Measurements from ENCODE around the gene HPSE2.

Gene HPSE2

GRCh38 chr10:98624963-98625362, 610.7 kb downstream of the HPSE2 start:
- no peak overlapping the region for H3K4me3 ChIP-seq (ENCODE audit: insufficient read depth, low read length, poor library complexity, severe bottlenecking)
- H3F3A ChIP-seq (ENCODE audit: insufficient read depth): no peaks in the 10 kb centered on the region
- no peaks in the 10 kb centered on the region for H3K9me2 ChIP-seq (replicated peaks; ENCODE audit: insufficient read depth, low read length)
- TF ChIP-seq EZH2phosphoT487 (conservative IDR thresholded peaks at IDR 0.05; ENCODE audit: low read length): no peak
- TF ChIP-seq CTCF (IDR thresholded peaks at IDR 0.05; ENCODE audit: insufficient read depth, low read length, poor library complexity, severe bottlenecking): no peak
- H3K27ac ChIP-seq (ENCODE audit: low read depth, low read length): no peak overlapping the region
- H3K79me2 ChIP-seq (ENCODE audit: insufficient read depth, low read length): no peaks in the 10 kb centered on the region
- no peaks in the 10 kb centered on the region; the same call in 1 of the 2 replicates for H3K27me3 ChIP-seq (ENCODE audit: low read length)
- no peak overlapping the region for H2AFZ ChIP-seq (ENCODE audit: low read depth, low read length, severe bottlenecking)
- no peak overlapping the region for H3K4me2 ChIP-seq (ENCODE audit: low read depth, low read length, poor library complexity, severe bottlenecking)
- no peaks in the 10 kb centered on the region for H3K36me3 ChIP-seq (ENCODE audit: low read length)
- H3K9me3 ChIP-seq (ENCODE audit: insufficient read depth, low read length): no peaks in the 10 kb centered on the region
- no peak overlapping the region for H3K9ac ChIP-seq (ENCODE audit: low read length)
- no peaks in the 10 kb centered on the region for H4K20me1 ChIP-seq (ENCODE audit: low read depth, low read length)

GRCh38 chr10:98623176-98623575, 612.5 kb downstream of the HPSE2 start:
- no peak overlapping the region for H3K4me2 ChIP-seq (ENCODE audit: low read depth, low read length, poor library complexity, severe bottlenecking)
- H3K79me2 ChIP-seq (ENCODE audit: insufficient read depth, low read length): no peaks in the 10 kb centered on the region
- no peaks in the 10 kb centered on the region; the same call in 1 of the 2 replicates for H3K27me3 ChIP-seq (ENCODE audit: low read length)
- H3K4me3 ChIP-seq (ENCODE audit: insufficient read depth, low read length, poor library complexity, severe bottlenecking): no peak overlapping the region
- no peaks in the 10 kb centered on the region for H3K36me3 ChIP-seq (ENCODE audit: low read length)
- TF ChIP-seq CTCF (IDR thresholded peaks at IDR 0.05; ENCODE audit: insufficient read depth, low read length, poor library complexity, severe bottlenecking) (no peak), EZH2phosphoT487 (conservative IDR thresholded peaks at IDR 0.05; ENCODE audit: low read length) (no peak)
- H3K9me2 ChIP-seq (replicated peaks; ENCODE audit: insufficient read depth, low read length): no peaks in the 10 kb centered on the region
- no peaks in the 10 kb centered on the region for H3K9me3 ChIP-seq (ENCODE audit: insufficient read depth, low read length)
- H4K20me1 ChIP-seq (ENCODE audit: low read depth, low read length): no peaks in the 10 kb centered on the region
- no peak overlapping the region for H2AFZ ChIP-seq (ENCODE audit: low read depth, low read length, severe bottlenecking)
- no peak overlapping the region for H3K27ac ChIP-seq (ENCODE audit: low read depth, low read length)
- no peak overlapping the region for H3K9ac ChIP-seq (ENCODE audit: low read length)
- H3F3A ChIP-seq (ENCODE audit: insufficient read depth): no peaks in the 10 kb centered on the region

GRCh38 chr10:98621630-98622029, 614.0 kb downstream of the HPSE2 start:
- H2AFZ ChIP-seq (ENCODE audit: low read depth, low read length, severe bottlenecking): no peak overlapping the region
- no peak overlapping the region for H3K9ac ChIP-seq (ENCODE audit: low read length)
- no peaks in the 10 kb centered on the region; the same call in 1 of the 2 replicates for H3K27me3 ChIP-seq (ENCODE audit: low read length)
- H3K9me3 ChIP-seq (ENCODE audit: insufficient read depth, low read length): no peaks in the 10 kb centered on the region
- H3F3A ChIP-seq (ENCODE audit: insufficient read depth): no peaks in the 10 kb centered on the region
- no peaks in the 10 kb centered on the region for H3K9me2 ChIP-seq (replicated peaks; ENCODE audit: insufficient read depth, low read length)
- no peaks in the 10 kb centered on the region for H3K79me2 ChIP-seq (ENCODE audit: insufficient read depth, low read length)
- no peaks in the 10 kb centered on the region for H3K36me3 ChIP-seq (ENCODE audit: low read length)
- H3K27ac ChIP-seq (ENCODE audit: low read depth, low read length): no peak overlapping the region
- H4K20me1 ChIP-seq (ENCODE audit: low read depth, low read length): no peaks in the 10 kb centered on the region
- H3K4me3 ChIP-seq (ENCODE audit: insufficient read depth, low read length, poor library complexity, severe bottlenecking): no peak overlapping the region
- no peak for TF ChIP-seq EZH2phosphoT487 (conservative IDR thresholded peaks at IDR 0.05; ENCODE audit: low read length)
- TF ChIP-seq CTCF (IDR thresholded peaks at IDR 0.05; ENCODE audit: insufficient read depth, low read length, poor library complexity, severe bottlenecking): no peak
- H3K4me2 ChIP-seq (ENCODE audit: low read depth, low read length, poor library complexity, severe bottlenecking): no peak overlapping the region
